Keratinocyte (primary cell): ENCODE data around the gene KCNQ2.
A peak's percentile ranks its signal among the peaks of the same experiment; 100 is the strongest.

Experiments used
- CTCF ChIP-seq, 3 experiments: IDR thresholded peaks in 1 of 3; conservative IDR thresholded peaks in 1 of 3; optimal IDR thresholded peaks in 1 of 3; 2 replicates in 2 of 3; 3 replicates in 1 of 3; pipeline versions ENCODE3 to v1.5.1; 2011; ENCODE audit warnings: low read length in 3 of 3, mild to moderate bottlenecking in 3 of 3, moderate library complexity in 2 of 3, control low read depth in 1 of 3, inconsistent platforms in 1 of 3; ENCODE audit not compliant: insufficient read depth in 2 of 3; ENCODE audit errors: extremely low read depth in 1 of 3
- EZH2 ChIP-seq: IDR thresholded peaks from one replicate; pipeline ENCODE4 v1.6.1; 2012; ENCODE audit warnings: inconsistent platforms, mild to moderate bottlenecking, low read length, moderate library complexity

- TF ChIP-seq CTCF (optimal IDR thresholded peaks at IDR 0.05 in 1 of 3, IDR thresholded peaks at IDR 0.05 in 1 of 3, conservative IDR thresholded peaks at IDR 0.05 in 1 of 3; ENCODE audit: extremely low read depth in 1 of 3, insufficient read depth in 2 of 3, low read length in 3 of 3) = peak; percentile 21 to 86 (median 78)
- TF ChIP-seq EZH2 = no peak
Observed at GRCh38 chr20:63442100-63442493, 30.4 kb downstream of the KCNQ2 start.
